GM21619 (cell line): ENCODE results near the gene CFAP47.
"Not testable (repeated sequence)": the region's sequence is repeated elsewhere in the genome, so short reads cannot be mapped to it uniquely, and the experiment has no call there.

Source experiments
- ATAC-seq: cut with Tn5 transposase; IDR thresholded peaks from one replicate; pipeline ENCODE4 v1.9.1; 2021; ENCODE audit not compliant: unreplicated experiment

CFAP47 gene

GRCh38 chrX:36214924-36215323 is 295.4 kb downstream of the CFAP47 start:
- ATAC-seq: no peak

DNA sequence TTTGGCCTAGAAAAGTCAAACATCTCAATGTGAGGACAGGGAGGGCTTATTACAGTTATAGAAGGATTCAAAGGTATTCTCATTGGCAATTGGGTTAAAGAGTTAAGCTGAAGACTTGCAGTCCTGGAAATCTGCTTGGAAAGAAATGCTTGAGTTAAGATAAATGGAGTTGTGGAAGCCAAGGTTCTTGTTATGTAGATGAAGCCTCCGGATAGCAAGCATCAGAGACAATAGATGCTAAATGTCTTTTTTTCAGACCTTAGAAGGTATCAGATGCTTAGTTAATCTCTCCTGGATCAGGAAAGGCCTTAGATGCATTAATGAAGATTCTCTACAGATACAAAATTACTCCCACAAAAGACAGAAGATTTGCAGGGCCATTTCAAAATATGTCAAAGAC is 299.3 kb downstream of the CFAP47 start:
- ATAC-seq: no peak

DNA sequence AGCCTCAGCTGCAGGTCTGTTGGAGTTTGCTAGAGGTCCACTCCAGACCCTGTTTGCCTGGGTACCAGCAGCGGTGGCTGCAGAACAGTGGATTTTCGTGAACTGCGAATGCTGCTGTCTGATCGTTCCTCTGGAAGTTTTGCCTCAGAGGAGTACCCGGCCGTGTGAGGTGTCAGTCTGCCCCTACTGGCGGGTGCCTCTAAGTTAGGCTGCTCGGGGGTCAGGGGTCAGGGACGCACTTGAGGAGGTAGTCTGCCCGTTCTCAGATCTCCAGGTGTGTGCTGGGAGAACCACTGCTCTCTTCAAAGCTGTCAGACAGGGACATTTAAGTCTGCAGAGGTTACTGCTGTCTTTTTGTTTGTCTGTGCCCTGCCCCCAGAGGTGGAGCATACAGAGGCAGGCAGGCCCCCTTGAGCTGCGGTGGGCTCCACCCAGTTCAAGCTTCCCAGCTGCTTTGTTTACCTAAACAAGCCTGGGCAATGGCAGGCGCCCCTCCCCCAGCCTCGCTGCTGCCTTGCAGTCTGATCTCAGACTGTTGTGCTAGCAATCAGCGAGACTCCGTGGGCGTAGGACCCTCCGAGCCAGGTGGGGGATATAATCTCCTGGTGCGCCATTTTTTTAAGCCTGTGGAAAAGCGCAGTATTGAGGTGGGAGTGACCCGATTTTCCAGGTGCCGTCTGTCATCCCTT is 315.4 kb downstream of the CFAP47 start:
- ATAC-seq: not testable (repeated sequence)

GRCh38 chrX:36241397-36241796 is 321.9 kb downstream of the CFAP47 start:
- ATAC-seq: no peak

DNA sequence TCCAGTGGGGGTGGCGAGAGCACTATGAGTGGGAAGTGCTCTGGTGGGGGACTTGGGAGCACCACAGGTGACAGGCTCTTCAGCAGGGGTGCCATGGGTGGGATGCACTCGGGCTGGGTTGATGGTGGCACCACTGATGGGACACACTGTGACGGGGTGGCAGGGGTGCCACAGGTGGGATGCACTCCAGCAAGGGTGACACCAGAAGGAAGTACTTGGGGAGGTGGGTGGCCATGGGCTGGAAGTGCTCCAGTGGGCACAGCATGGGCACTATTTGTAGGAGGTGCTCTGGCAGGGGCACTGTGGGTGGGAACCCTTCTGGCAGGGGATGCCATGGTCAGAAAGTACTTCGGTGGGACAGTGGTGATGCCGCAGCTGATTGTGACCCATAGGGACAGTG is 346.6 kb downstream of the CFAP47 start:
- no peak for ATAC-seq

GRCh38 chrX:36310136-36310535 is 390.6 kb downstream of the CFAP47 start:
- no peak for ATAC-seq

DNA sequence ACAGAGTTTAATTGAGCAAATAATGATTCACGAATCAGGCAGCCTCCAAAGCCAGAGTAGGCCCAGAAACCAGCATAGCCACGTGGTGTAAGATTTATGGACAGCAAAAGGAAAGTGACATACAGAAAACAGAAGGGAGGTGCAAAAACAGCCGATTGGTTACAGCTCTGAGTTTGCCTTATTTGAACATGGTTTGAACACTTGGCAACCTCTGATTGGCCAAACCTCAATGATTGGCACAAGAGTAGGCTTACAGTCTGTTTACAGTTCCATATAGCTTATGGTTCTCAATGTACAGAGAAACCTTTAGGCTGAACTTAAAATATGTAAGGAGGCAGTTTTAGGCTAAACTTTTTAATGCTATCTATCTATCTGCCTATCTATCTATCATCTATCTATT is 394.8 kb downstream of the CFAP47 start:
- ATAC-seq: no peak

GRCh38 chrX:36334572-36334971 is 415.0 kb downstream of the CFAP47 start:
- ATAC-seq: no peak

GRCh38 chrX:36336751-36337150 is 417.2 kb downstream of the CFAP47 start:
- ATAC-seq: no peak

- ATAC-seq: no peak
Measured at GRCh38 chrX:36344301-36344700, 424.8 kb downstream of the CFAP47 start.

DNA sequence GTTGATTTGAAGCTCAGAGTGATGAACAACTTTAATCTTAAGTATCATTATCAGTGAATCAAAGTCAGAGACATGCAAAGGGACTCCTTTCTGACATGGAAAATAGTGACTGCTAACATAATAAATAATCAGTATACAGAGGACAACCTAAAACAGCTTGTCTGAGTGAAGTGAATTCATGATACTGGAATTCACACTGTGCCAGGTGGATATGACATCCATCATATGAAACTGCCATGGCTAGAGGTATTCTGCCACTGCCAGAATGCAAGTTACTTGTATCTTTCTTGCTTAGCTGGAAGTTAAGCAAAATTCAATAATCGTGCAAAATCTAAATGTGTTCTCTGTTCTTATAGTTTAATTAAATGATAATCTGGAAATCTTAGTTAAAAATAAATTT is 429.0 kb downstream of the CFAP47 start:
- ATAC-seq: no peak

- ATAC-seq: no peak
Measured at GRCh38 chrX:36357855-36358254, 438.3 kb downstream of the CFAP47 start.

DNA sequence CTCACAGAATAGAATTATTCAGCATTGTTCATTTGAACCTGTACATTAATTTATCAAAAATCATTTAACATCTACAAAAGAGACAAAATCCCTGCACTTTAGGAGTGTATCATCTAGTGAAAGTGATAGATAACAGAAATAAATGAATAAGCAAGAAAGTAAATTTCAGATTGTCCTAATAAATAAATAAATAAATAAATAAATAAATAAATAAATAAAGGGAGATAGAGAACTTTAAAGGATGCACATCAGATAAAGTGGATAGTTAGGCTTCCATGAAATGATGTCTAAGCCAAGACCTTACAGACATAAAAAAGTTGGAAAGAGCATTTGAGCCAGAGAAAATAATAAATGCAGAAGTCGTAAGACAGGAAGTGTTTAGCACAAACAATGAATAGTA is 444.7 kb downstream of the CFAP47 start:
- no peak for ATAC-seq

DNA sequence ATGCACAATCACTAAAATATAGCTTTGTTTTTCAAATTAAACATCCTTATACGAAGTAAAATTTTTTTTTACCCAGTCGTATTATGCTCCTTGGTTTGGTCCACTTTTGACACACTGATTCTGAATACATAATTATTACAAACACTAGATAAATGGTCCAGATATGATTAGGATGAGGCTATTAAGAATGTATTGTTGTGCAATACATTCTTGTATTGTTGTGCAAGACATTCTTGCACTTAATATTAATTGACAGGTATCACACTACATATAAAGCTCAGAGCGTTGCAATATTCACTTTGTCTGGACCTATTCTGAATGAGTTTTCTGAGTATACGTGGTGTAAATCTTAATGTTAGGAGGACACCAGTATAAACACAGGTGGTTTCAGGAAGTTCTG is 464.0 kb downstream of the CFAP47 start:
- no peak for ATAC-seq

DNA sequence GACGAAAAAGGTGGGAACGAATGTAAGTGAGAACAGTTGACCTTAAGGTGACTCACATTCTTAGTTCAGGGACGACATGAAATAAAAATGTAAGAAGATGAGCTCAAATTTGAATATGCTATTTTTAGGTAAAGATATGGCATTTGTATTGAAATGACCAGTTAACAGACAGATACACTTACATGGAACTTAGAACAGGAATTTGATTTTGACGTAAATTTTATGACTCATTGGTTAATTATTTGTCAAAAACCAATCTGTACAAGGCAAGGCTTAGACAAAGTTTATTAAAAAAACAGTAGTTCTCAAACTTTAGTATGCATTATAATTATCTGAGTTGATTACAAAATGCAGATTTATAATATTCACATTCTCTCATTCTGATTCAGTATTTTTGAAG is 469.4 kb downstream of the CFAP47 start:
- no peak for ATAC-seq

GRCh38 chrX:36401774-36402173 is 482.2 kb downstream of the CFAP47 start:
- no peak for ATAC-seq

- ATAC-seq: no peak
Measured at GRCh38 chrX:36407836-36408235, 488.3 kb downstream of the CFAP47 start.

DNA sequence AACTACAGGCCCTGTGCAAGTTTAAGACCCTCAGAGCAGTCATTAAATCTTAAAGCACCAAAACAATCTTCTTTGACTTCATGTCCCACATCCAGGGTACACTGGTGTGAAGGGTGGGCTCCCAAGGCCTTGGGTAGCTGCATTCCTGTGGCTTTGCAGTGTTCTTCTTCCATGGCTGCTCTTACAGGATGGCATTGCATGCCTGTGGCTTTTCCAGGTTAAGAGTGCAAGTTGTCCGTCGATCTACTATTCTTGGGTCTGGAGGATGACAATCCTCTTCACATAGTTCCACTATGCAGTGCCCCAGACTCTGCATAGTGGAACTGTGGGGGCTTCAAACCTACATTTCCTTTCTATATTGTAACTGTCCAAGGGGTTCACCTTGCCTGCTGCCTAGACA is 494.5 kb downstream of the CFAP47 start:
- ATAC-seq: no peak

- no peak for ATAC-seq
Measured at GRCh38 chrX:36422368-36422767, 502.8 kb downstream of the CFAP47 start.

- ATAC-seq: no peak
Measured at GRCh38 chrX:36431819-36432218, 512.3 kb downstream of the CFAP47 start.

DNA sequence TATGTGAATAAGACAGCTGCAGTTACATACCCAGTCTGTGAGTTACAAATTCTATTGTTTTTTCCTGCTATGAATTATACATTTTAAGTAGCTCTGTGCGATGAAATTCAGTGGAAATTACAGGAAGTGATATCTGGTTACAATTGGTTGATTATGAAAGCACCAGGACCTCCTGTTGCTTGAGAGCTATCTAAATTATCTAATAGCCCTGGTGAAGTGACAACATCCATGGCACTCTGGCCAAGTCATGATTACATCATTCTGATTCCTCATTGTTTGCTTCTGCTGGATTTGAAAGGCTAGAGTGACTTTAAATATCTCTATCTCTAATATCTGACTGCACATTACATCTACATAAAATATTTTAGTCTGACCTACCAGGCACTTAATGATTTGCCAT is 515.0 kb downstream of the CFAP47 start:
- no peak for ATAC-seq
